ENCODE measurements around the gene AP5S1.

The AP5S1 gene

DNA sequence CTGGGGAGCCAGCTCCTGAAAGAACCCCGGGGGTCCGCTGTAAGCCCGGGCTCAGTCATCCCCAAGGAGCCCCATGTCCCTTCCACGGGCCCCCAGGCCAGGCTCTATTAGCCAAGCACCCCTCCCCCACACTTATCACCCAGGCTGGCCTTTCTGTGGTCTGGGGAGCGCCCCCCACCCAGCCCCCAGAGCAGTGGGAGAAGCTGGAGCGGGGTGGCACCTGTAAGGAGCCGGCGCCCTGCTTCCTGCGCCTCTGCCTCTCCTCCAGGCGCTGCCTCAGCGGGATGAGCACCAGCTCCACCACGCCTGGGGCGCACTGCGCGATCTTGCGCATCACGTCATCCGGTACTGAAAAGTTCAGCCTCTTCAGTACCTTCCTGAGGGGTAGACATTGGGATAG is 41.4 kb upstream of the AP5S1 start:
- H3K4me1 ChIP-seq (ENCODE audit: control insufficient read depth, low read depth, low read length), result no peaks in the 10 kb centered on the region
- H3K23ac ChIP-seq (ENCODE audit: low read length), result no peak overlapping the region
- no CpG with 5 or more reads among the region's 18 CpGs for WGBS (ENCODE audit: extremely low coverage, insufficient coverage, low lambda C conversion rate)
- peaks cover 8% of the 10 kb centered on the region for H3K27me3 ChIP-seq (ENCODE audit: insufficient read depth, low read length, poor library complexity)
- H2AK5ac ChIP-seq (ENCODE audit: low read length), result no peak overlapping the region
- no peak overlapping the region for H3K27ac ChIP-seq (ENCODE audit: low read depth, low read length)
- no peak overlapping the region for H3K56ac ChIP-seq (ENCODE audit: low read length)
- H3K9ac ChIP-seq (ENCODE audit: low read length), result no peak overlapping the region
- no peaks in the 10 kb centered on the region for H3K36me3 ChIP-seq (ENCODE audit: control insufficient read depth, insufficient read depth, low read length)
- H4K5ac ChIP-seq (ENCODE audit: low read length), result no peak overlapping the region
- no peak overlapping the region for H3K4me2 ChIP-seq (ENCODE audit: low read length)
- H2BK15ac ChIP-seq (replicated peaks; ENCODE audit: low read depth), result no peak overlapping the region
- H3K4me3 ChIP-seq (ENCODE audit: low read length), result no peak overlapping the region
- H3K4ac ChIP-seq (ENCODE audit: low read depth, low read length), result no peak overlapping the region
- H3K18ac ChIP-seq (ENCODE audit: low read length), result no peak overlapping the region
- no peaks in the 10 kb centered on the region for H3K79me2 ChIP-seq (ENCODE audit: control insufficient read depth, insufficient read depth, low read length)
- H4K8ac ChIP-seq (ENCODE audit: low read depth, low read length), result no peak overlapping the region
- peaks cover 3% of the 10 kb centered on the region for H3K79me1 ChIP-seq (ENCODE audit: low read length)
- no peak for DNase-seq
- no peak overlapping the region for H2BK5ac ChIP-seq (ENCODE audit: low read length)
- H2BK120ac ChIP-seq (ENCODE audit: low read depth, low read length), result no peak overlapping the region

DNA sequence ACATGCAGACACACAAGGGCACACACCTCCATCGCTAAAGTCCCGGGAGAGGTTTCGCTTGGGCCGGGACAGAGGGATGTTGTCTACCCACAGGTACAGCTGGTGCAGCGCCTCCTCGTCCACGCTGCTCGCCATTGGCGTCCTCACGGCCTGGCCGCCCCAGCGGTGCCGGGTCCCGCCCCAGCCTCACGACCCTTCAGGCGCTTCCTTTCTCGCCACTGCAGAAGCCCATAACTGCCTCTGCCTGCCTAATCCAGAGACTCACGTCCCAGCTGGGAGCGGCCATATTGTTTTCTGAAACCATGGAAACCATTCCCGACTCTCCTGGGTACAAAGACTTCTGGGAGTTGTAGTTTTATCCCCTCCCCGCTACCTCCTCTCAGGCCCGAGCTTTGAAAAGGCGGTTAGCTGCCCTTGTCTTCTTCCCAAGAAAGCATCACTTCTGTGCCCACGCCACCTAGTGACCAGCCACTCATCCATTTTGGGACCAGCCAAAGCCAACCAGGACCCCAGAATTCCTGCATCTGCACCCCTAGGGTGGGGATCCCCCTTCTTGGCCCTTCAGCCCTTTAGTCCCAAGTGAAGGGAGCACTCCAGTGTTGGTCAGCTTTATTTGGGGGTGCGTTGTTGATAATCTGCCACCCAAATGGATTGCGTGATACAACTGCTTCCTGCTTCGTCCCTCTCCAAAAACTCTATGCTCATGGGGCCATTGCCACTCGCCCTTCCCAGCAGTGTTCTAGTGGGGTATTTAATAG is 39.0 kb upstream of the AP5S1 start, which contains the start of gene SPEF1:
Gene SPEF1 (minus strand): TSS at position 296 of the 758 bp plus-strand sequence. CDS start 161 bp downstream, at position 135.
- Histone ChIP-seq H3K4me2 (ENCODE audit: low read length) (peak within 1 kb of the TSS; percentile 22), H3K56ac (ENCODE audit: low read length) (peak within 1 kb of the TSS; percentile 17), H3K9ac (ENCODE audit: low read length) (peak within 1 kb of the TSS; percentile 16), H3K4me3 (ENCODE audit: low read length) (no peak within 1 kb of the TSS), H3K27me3 (ENCODE audit: insufficient read depth, low read length, poor library complexity) (peaks cover 8% of the 10 kb centered on the region), H3K36me3 (ENCODE audit: control insufficient read depth, insufficient read depth, low read length) (peaks cover 3% of the 10 kb centered on the region), H3K18ac (ENCODE audit: low read length) (no peak within 1 kb of the TSS), H4K5ac (ENCODE audit: low read length) (no peak within 1 kb of the TSS), H4K8ac (ENCODE audit: low read depth, low read length) (no peak within 1 kb of the TSS), H3K4me1 (ENCODE audit: control insufficient read depth, low read depth, low read length) (no peaks in the 10 kb centered on the region), H3K79me1 (ENCODE audit: low read length) (peaks cover 18% of the 10 kb centered on the region), H3K79me2 (ENCODE audit: control insufficient read depth, insufficient read depth, low read length) (peaks cover 7% of the 10 kb centered on the region), H2BK5ac (ENCODE audit: low read length) (no peak within 1 kb of the TSS), H2BK15ac (replicated peaks; ENCODE audit: low read depth) (no peak within 1 kb of the TSS), H3K4ac (ENCODE audit: low read depth, low read length) (no peak within 1 kb of the TSS), H3K23ac (ENCODE audit: low read length) (no peak within 1 kb of the TSS), H3K27ac (ENCODE audit: low read depth, low read length) (no peak within 1 kb of the TSS), H2AK5ac (ENCODE audit: low read length) (no peak within 1 kb of the TSS), H2BK120ac (ENCODE audit: low read depth, low read length) (no peak within 1 kb of the TSS)
- peak; percentile 99 for DNase-seq
- WGBS (ENCODE audit: extremely low coverage, insufficient coverage, low lambda C conversion rate), result no CpG with 5 or more reads among the region's 28 CpGs

DNA sequence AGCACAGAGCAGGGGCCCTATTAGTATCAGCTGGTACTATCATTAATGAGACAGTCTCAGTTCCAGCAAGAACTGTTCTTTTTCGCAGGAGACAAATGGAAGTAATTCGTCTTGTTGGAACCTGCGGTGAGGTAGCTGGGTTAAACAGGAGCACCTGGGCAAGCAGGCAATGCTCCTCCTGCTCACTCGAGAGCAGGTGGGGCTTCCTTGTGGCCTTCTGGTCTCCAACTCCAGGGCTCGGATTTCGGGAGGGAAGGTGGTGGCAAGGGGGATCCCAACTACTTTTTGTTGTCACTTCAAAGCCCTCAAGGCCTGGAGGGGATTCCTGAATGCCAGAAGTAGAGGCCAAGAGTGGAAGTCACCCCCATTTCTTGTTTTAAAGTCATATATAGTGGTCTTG is 37.8 kb upstream of the AP5S1 start:
- Histone ChIP-seq H3K4ac (ENCODE audit: low read depth, low read length) (no peak overlapping the region), H3K79me1 (ENCODE audit: low read length) (peaks cover 18% of the 10 kb centered on the region), H3K27me3 (ENCODE audit: insufficient read depth, low read length, poor library complexity) (peaks cover 4% of the 10 kb centered on the region), H3K27ac (ENCODE audit: low read depth, low read length) (no peak overlapping the region), H3K4me1 (ENCODE audit: control insufficient read depth, low read depth, low read length) (no peaks in the 10 kb centered on the region), H3K4me2 (ENCODE audit: low read length) (no peak overlapping the region), H2BK15ac (replicated peaks; ENCODE audit: low read depth) (no peak overlapping the region), H3K4me3 (ENCODE audit: low read length) (no peak overlapping the region), H3K56ac (ENCODE audit: low read length) (no peak overlapping the region), H2BK120ac (ENCODE audit: low read depth, low read length) (no peak overlapping the region), H2BK5ac (ENCODE audit: low read length) (no peak overlapping the region), H2AK5ac (ENCODE audit: low read length) (no peak overlapping the region), H3K18ac (ENCODE audit: low read length) (no peak overlapping the region), H4K5ac (ENCODE audit: low read length) (no peak overlapping the region), H4K8ac (ENCODE audit: low read depth, low read length) (no peak overlapping the region), H3K79me2 (ENCODE audit: control insufficient read depth, insufficient read depth, low read length) (peaks cover 7% of the 10 kb centered on the region), H3K36me3 (ENCODE audit: control insufficient read depth, insufficient read depth, low read length) (peaks cover 3% of the 10 kb centered on the region), H3K9ac (ENCODE audit: low read length) (no peak overlapping the region), H3K23ac (ENCODE audit: low read length) (no peak overlapping the region)
- WGBS (ENCODE audit: extremely low coverage, insufficient coverage, low lambda C conversion rate), result no CpG with 5 or more reads among the region's 6 CpGs
- DNase-seq, result no peak

- Histone ChIP-seq H3K4ac (ENCODE audit: low read depth, low read length) (no peak overlapping the region), H2BK120ac (ENCODE audit: low read depth, low read length) (no peak overlapping the region), H3K4me2 (ENCODE audit: low read length) (no peak overlapping the region), H3K18ac (ENCODE audit: low read length) (no peak overlapping the region), H2BK15ac (replicated peaks; ENCODE audit: low read depth) (no peak overlapping the region), H3K79me1 (ENCODE audit: low read length) (peaks cover 18% of the 10 kb centered on the region), H3K23ac (ENCODE audit: low read length) (no peak overlapping the region), H3K4me1 (ENCODE audit: control insufficient read depth, low read depth, low read length) (no peaks in the 10 kb centered on the region), H3K27ac (ENCODE audit: low read depth, low read length) (no peak overlapping the region), H3K36me3 (ENCODE audit: control insufficient read depth, insufficient read depth, low read length) (peaks cover 3% of the 10 kb centered on the region), H2AK5ac (ENCODE audit: low read length) (no peak overlapping the region), H3K4me3 (ENCODE audit: low read length) (no peak overlapping the region), H2BK5ac (ENCODE audit: low read length) (no peak overlapping the region), H3K27me3 (ENCODE audit: insufficient read depth, low read length, poor library complexity) (peaks cover 4% of the 10 kb centered on the region), H3K79me2 (ENCODE audit: control insufficient read depth, insufficient read depth, low read length) (peaks cover 7% of the 10 kb centered on the region), H3K56ac (ENCODE audit: low read length) (no peak overlapping the region), H4K5ac (ENCODE audit: low read length) (no peak overlapping the region), H3K9ac (ENCODE audit: low read length) (no peak overlapping the region), H4K8ac (ENCODE audit: low read depth, low read length) (no peak overlapping the region)
- DNase-seq, result no peak
- no CpG with 5 or more reads among the region's 2 CpGs for WGBS (ENCODE audit: extremely low coverage, insufficient coverage, low lambda C conversion rate)
Observed at GRCh38 chr20:3783068-3783489, 37.3 kb upstream of the AP5S1 start.

- Histone ChIP-seq H2BK5ac (ENCODE audit: low read length) (no peak overlapping the region), H3K4me3 (ENCODE audit: low read length) (no peak overlapping the region), H2BK15ac (replicated peaks; ENCODE audit: low read depth) (no peak overlapping the region), H2BK120ac (ENCODE audit: low read depth, low read length) (no peak overlapping the region), H3K56ac (ENCODE audit: low read length) (no peak overlapping the region), H3K4ac (ENCODE audit: low read depth, low read length) (no peak overlapping the region), H3K36me3 (ENCODE audit: control insufficient read depth, insufficient read depth, low read length) (peaks cover 3% of the 10 kb centered on the region), H4K8ac (ENCODE audit: low read depth, low read length) (no peak overlapping the region), H3K18ac (ENCODE audit: low read length) (no peak overlapping the region), H2AK5ac (ENCODE audit: low read length) (no peak overlapping the region), H3K79me1 (ENCODE audit: low read length) (peaks cover 18% of the 10 kb centered on the region), H3K27me3 (ENCODE audit: insufficient read depth, low read length, poor library complexity) (peaks cover 3% of the 10 kb centered on the region), H3K27ac (ENCODE audit: low read depth, low read length) (no peak overlapping the region), H3K9ac (ENCODE audit: low read length) (no peak overlapping the region), H3K4me2 (ENCODE audit: low read length) (no peak overlapping the region), H3K23ac (ENCODE audit: low read length) (no peak overlapping the region), H3K4me1 (ENCODE audit: control insufficient read depth, low read depth, low read length) (no peaks in the 10 kb centered on the region), H3K79me2 (ENCODE audit: control insufficient read depth, insufficient read depth, low read length) (peaks cover 7% of the 10 kb centered on the region), H4K5ac (ENCODE audit: low read length) (no peak overlapping the region)
- DNase-seq, result no peak
- WGBS (ENCODE audit: extremely low coverage, insufficient coverage, low lambda C conversion rate), result no CpG with 5 or more reads among the region's 10 CpGs
Observed at GRCh38 chr20:3783511-3784195, 36.7 kb upstream of the AP5S1 start.
